AG09309 (cell line): ENCODE measurements around the gene WDR74.
"Not testable (repeated sequence)": the region's sequence is repeated elsewhere in the genome, so short reads cannot be mapped to it uniquely, and the experiment has no call there.

Experiments
- DNase-seq: peaks from one replicate; pipeline ENCODE4 v3.0.0-alpha.2; 2010; ENCODE audit warnings: low read depth
- H3K4me3 ChIP-seq: 2 replicates; pipeline ENCODE4 v1.5.1; 2011; ENCODE audit warnings: mild to moderate bottlenecking, low read depth, low read length, moderate library complexity; ENCODE audit not compliant: control insufficient read depth
- TF ChIP-seq, protein P1 (sequence below): IDR thresholded peaks from 2 replicates; pipeline ENCODE4 v1.5.1; 2011; ENCODE audit warnings: mild to moderate bottlenecking, low read depth, low read length, inconsistent platforms; ENCODE audit not compliant: insufficient read depth, control insufficient read depth; ENCODE audit errors: missing control alignments

The WDR74 gene

DNA sequence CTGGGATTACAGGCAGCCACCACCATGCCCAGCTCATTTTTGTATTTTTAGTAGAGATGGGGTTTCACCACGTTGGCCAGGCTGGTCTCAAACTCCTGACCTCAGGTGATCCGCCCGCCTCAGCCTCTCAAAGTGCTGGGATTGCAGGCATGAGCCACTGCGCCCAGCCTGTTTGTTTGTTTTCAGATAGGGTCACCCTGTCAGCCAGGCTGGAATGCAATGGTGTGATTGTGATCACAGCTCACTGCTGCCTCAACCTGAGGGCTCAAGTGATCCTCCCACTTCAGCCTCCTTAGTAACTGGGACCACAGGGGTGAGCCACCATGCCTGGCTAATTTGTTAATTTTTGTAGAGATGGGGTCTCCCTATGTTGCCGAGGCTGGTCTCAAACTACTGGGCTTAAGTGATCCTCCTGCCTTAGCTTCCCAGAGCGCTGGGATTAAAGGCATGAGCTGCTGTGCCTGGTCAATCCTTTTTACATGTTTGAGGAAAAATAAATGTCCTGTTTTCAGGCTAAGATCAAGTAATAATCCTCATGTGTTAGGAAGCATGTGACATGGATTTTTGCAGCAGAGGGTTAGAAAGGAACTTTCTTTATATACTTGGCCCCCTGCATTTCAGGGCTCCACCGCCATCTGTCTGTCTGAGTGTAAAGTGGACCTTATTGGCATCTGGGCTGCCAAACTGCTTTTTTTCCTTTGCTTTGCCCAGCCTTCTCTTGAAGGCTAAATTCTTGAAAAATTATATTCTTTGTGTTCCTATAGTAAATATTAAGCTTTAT lies 36.5 kb upstream of the WDR74 start:
- TF ChIP-seq, protein P1, sequence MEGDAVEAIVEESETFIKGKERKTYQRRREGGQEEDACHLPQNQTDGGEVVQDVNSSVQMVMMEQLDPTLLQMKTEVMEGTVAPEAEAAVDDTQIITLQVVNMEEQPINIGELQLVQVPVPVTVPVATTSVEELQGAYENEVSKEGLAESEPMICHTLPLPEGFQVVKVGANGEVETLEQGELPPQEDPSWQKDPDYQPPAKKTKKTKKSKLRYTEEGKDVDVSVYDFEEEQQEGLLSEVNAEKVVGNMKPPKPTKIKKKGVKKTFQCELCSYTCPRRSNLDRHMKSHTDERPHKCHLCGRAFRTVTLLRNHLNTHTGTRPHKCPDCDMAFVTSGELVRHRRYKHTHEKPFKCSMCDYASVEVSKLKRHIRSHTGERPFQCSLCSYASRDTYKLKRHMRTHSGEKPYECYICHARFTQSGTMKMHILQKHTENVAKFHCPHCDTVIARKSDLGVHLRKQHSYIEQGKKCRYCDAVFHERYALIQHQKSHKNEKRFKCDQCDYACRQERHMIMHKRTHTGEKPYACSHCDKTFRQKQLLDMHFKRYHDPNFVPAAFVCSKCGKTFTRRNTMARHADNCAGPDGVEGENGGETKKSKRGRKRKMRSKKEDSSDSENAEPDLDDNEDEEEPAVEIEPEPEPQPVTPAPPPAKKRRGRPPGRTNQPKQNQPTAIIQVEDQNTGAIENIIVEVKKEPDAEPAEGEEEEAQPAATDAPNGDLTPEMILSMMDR, result no peak
- no peak for DNase-seq
- no peak overlapping the region for H3K4me3 ChIP-seq

DNA sequence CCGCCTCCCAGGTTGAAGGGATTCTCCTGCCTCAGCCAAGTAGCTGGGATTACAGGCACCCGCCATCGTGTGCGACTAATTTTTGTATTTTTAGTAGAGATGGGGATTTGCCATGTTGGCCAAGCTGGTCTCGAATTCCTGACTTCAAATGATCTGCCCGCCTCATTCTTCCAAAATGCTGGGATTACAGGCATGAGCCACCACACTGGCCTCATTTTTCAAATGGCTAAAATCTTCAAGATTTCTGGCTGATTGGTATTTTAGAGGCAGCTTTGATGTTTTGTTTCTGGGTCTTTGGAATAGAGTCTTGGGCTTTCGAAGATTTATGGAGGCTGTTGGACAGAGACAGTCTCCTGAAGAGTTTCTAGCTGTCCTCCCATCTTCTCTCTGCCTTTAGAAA lies 35.5 kb upstream of the WDR74 start:
- no peak overlapping the region for H3K4me3 ChIP-seq
- TF ChIP-seq, protein P1, result no peak
- no peak for DNase-seq

DNA sequence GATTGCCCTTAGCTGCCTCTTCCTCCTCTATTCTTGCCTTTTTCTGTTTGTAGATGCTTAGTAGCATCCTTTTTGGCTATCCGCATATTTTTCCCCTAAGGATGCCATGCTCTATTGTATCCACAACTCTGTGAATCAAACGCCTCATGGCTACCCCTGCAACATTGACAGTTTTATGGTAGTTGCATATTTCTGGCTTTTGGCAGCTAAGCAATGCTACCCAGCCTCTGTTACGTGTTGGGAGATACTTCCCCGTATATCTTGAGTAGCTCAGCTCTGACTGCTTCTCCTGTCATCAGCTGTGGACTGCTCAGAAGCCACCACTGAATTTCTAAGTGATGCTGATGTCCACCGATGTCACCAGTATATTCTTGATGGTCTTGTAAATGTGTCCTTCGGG lies 26.2 kb upstream of the WDR74 start:
- DNase-seq, result no peak

DNA sequence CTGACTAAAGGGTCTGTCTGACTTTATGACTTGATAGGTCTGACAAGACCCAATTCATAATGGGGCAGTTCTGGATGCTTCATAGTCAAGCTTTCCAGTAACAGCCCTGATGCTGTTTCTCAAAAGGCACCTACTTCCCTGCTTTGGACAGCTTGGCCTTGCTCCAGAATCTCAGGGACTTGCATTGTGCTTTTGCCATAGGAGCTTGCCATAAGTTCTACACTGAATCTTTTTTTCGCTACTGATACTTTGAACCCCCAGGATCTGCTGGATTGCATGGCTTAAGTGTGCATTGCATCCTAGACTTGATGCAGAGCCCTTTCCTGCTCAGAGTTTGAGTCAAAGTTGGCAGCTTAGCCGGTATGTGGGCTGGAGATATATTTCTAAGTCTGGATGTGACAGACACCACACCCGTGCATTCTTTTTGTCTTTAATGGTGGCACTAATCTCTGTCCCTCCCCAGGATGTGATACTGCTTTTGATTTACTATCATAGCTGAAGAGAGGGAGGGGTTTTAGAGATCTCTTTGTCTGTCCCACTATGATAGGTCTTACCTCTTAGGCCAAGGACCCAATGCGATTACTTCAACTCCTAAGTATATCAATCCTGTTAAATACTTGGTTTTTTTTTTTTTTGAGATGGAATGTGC lies 24.4 kb upstream of the WDR74 start:
- DNase-seq, result no peak
- TF ChIP-seq, protein P1, result no peak
- H3K4me3 ChIP-seq, result no peak overlapping the region

More for the DNA sequence above, 26.2 kb upstream of the WDR74 start:
- TF ChIP-seq, protein P1, result no peak
- no peak overlapping the region for H3K4me3 ChIP-seq

DNA sequence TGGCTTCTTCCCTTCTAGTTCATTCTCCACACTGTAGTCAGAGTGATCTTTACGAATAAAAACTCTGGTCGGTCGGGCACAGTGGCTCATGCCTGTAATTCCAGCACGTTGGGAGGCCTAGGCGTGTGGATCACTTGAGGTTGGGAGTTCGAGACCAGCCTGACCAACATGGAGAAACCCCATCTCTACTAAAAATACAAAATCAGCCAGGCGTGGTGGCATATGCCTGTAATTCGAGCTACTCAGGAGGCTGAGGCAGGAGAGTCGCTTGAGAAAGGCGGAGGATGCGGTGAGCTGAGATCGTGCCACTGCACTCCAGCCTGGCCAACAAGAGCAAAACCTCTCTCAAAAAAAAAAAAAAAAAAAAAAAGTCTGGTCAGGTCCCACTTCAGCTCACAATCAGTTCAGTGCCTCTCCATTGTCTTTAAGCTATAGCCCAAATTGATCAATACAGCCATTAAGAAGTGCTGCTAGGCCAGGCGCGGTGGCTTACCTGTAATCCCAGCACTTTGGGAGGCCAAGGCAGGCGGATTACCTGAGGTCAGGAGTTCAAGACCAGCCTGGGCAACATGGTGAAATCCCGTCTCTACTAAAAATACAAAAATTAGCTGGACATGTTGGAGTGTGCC lies 22.3 kb upstream of the WDR74 start:
- DNase-seq, H3K4me3 ChIP-seq: not testable (repeated sequence)

DNA sequence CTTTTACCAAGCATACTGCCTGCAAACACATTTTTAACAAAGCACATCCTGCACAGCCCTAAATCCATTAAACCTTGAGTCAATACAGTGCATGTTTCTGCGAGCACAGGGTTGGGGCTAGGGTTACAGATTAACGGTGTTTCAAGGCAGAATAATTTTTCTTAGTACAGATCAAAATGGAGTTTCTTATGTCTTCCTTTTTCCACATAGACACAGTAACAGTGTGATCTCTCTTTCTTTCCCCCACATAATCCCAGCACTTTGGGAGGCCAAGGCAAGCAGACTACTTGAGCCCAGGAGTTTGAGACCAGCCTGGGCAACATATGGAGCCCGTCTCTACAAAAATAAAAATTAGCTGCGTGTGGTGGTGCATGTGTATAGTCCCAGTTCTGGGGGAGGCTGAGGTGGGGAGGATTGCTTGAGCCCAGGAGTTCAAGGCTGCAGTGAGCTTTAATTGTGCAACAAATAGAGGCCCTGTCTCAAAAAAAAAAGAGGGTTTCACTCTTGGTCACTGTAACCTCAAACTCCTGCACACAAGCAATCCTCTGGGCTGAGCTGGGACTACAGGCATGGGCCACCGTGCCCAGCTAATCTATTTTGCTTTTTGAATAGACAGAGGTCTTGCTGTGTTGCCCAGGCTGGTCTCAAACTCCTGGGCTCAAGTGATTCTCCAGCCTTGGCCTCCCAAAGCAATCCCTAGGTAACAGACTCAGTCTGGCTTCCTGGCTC lies 21.6 kb upstream of the WDR74 start:
- DNase-seq, result no peak
- H3K4me3 ChIP-seq, result no peak overlapping the region
- TF ChIP-seq, protein P1, result no peak

DNA sequence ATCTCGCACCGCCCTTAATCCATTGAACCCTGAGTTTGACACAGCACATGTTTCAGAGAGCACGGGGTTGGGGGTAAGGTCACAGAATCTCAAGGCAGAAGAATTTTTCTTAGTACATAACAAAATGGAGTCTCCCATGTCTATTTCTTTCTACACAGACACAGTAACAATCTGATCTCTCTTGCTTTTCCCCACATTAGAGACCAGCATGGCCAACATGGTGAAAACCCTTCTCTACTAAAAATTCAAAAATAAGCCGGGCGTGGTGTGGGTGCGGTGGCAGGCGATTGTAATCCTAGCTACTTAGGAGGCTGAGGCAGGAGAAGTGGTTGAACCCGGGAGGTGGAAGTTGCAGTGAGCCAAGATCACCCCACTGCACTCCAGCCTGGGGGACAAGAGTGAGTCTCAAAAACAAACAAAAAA lies 19.9 kb upstream of the WDR74 start:
- not testable (repeated sequence) for H3K4me3 ChIP-seq, DNase-seq
